DOHH2 (cell line): ENCODE results near the gene NR2F1-AS1.

Source experiments
- H3F3A ChIP-seq: fragments of 200-600 bp; sonication (generic), shearing (Covaris generic); 2 replicates; pipeline ENCODE4 v1.6.0; 2016; ENCODE audit warnings: antibody characterized with exemption, mild to moderate bottlenecking; ENCODE audit not compliant: control insufficient read depth, insufficient read depth
- H3K27ac ChIP-seq: fragments of 200-600 bp; sonication (generic); 2 replicates; pipeline ENCODE4 v1.5.1; 2014; ENCODE audit warnings: low read depth, mild to moderate bottlenecking, low read length, moderate library complexity
- H3K27me3 ChIP-seq: fragments of 200-600 bp; sonication (generic); 2 replicates; pipeline ENCODE4 v1.6.1; 2014; ENCODE audit warnings: mild to moderate bottlenecking, low read length, mixed read lengths; ENCODE audit not compliant: control insufficient read depth
- H3K36me3 ChIP-seq: fragments of 200-600 bp; sonication (generic); 2 replicates; pipeline ENCODE4 v1.6.1; 2014; ENCODE audit warnings: mild to moderate bottlenecking, low read length, moderate library complexity, mixed read lengths; ENCODE audit not compliant: control insufficient read depth
- H3K4me1 ChIP-seq: fragments of 200-600 bp; sonication (generic); 2 replicates; pipeline ENCODE4 v1.6.1; 2014; ENCODE audit warnings: mild to moderate bottlenecking, low read length, mixed read lengths; ENCODE audit not compliant: control insufficient read depth
- H3K4me2 ChIP-seq: fragments of 200-600 bp; sonication (generic); 2 replicates; pipeline ENCODE4 v1.6.0; 2014; ENCODE audit warnings: mild to moderate bottlenecking, low read length, moderate library complexity
- H3K4me3 ChIP-seq: fragments of 200-600 bp; sonication (generic); 2 replicates; pipeline ENCODE4 v1.5.1; 2014; ENCODE audit warnings: mild to moderate bottlenecking, low read length, mixed read lengths
- H3K79me2 ChIP-seq: fragments of 200-600 bp; sonication (generic); 2 replicates; pipeline ENCODE4 v1.6.1; 2014; ENCODE audit warnings: mild to moderate bottlenecking, low read length, mixed read lengths; ENCODE audit not compliant: control insufficient read depth
- H3K9me2 ChIP-seq: fragments of 200-600 bp; sonication (generic); replicated peaks from 2 replicates; pipeline ENCODE4 v1.6.1; 2014; ENCODE audit warnings: mild to moderate bottlenecking, low read length, mixed read lengths; ENCODE audit not compliant: control insufficient read depth
- H3K9me3 ChIP-seq: fragments of 200-600 bp; sonication (generic); 2 replicates; pipeline ENCODE4 v1.6.1; 2014; ENCODE audit warnings: antibody characterized with exemption, low read length, mixed read lengths; ENCODE audit not compliant: control insufficient read depth, insufficient read depth
- H4K20me1 ChIP-seq: fragments of 200-600 bp; sonication (generic); 2 replicates; pipeline ENCODE4 v1.6.0; 2014; ENCODE audit warnings: low read depth, mild to moderate bottlenecking, antibody characterized with exemption, low read length, moderate library complexity; ENCODE audit not compliant: control insufficient read depth, insufficient read depth
- CTCF ChIP-seq: fragments of 200-600 bp; sonication (generic); IDR thresholded peaks from one replicate; pipeline ENCODE4 v1.5.1; 2014; ENCODE audit warnings: antibody characterized with exemption, mild to moderate bottlenecking, low read depth, low read length; ENCODE audit not compliant: poor library complexity, severe bottlenecking
- EZH2phosphoT487 ChIP-seq: fragments of 200-600 bp; sonication (generic); IDR thresholded peaks from 2 replicates; pipeline ENCODE4 v1.6.1; 2017; ENCODE audit warnings: borderline replicate concordance, mild to moderate bottlenecking, antibody characterized with exemption, low read length, moderate library complexity, mixed read lengths

The NR2F1-AS1 gene

GRCh38 chr5:93519740-93520139, 61.3 kb downstream of the NR2F1-AS1 start:
- Histone ChIP-seq H3K4me3 (no peak overlapping the region), H3K27me3 (no peaks in the 10 kb centered on the region), H3K9me3 (no peaks in the 10 kb centered on the region), H3K4me1 (no peaks in the 10 kb centered on the region), H3K79me2 (no peaks in the 10 kb centered on the region), H3K36me3 (no peaks in the 10 kb centered on the region), H3K9me2 (no peaks in the 10 kb centered on the region), H3K27ac (no peak overlapping the region), H3F3A (no peaks in the 10 kb centered on the region), H3K4me2 (no peak overlapping the region), H4K20me1 (no peaks in the 10 kb centered on the region)
- no peak for TF ChIP-seq EZH2phosphoT487
- no peak for TF ChIP-seq CTCF

GRCh38 chr5:93517828-93518227, 63.2 kb downstream of the NR2F1-AS1 start:
- Histone ChIP-seq H3K79me2 (no peaks in the 10 kb centered on the region), H3F3A (no peaks in the 10 kb centered on the region), H3K36me3 (no peaks in the 10 kb centered on the region), H3K4me3 (no peak overlapping the region), H3K4me2 (no peak overlapping the region), H3K4me1 (no peaks in the 10 kb centered on the region), H3K9me2 (no peaks in the 10 kb centered on the region), H3K27ac (no peak overlapping the region), H3K27me3 (no peaks in the 10 kb centered on the region), H3K9me3 (no peaks in the 10 kb centered on the region), H4K20me1 (no peaks in the 10 kb centered on the region)
- TF ChIP-seq EZH2phosphoT487 (no peak), CTCF (no peak)

GRCh38 chr5:93513298-93513697, 67.7 kb downstream of the NR2F1-AS1 start:
- Histone ChIP-seq H4K20me1 (no peaks in the 10 kb centered on the region), H3K9me3 (no peaks in the 10 kb centered on the region), H3K4me3 (no peak overlapping the region), H3K4me1 (no peaks in the 10 kb centered on the region), H3K9me2 (no peaks in the 10 kb centered on the region), H3K27ac (no peak overlapping the region), H3K27me3 (no peaks in the 10 kb centered on the region), H3K79me2 (no peaks in the 10 kb centered on the region), H3K4me2 (no peak overlapping the region), H3F3A (no peaks in the 10 kb centered on the region), H3K36me3 (no peaks in the 10 kb centered on the region)
- TF ChIP-seq CTCF, result no peak
- TF ChIP-seq EZH2phosphoT487, result no peak

DNA sequence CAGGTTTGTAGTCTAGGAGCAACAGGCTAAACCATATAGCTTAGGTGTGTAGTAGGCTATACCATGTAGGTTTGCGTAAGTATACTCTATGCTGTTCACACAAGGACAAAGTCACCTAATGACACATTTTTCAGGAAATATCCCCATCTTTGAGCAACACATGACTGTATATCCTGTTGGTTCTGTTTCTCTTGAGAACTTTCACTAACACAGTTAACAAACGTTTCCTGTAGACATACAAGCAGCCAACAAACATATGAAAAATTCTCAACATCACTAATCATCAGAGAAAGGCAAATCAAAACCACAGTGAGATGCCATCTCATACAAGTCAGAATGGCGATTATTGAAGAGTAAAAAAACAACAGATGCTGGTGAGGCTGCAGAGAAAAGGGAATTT, 68.2 kb downstream of the NR2F1-AS1 start:
- no peaks in the 10 kb centered on the region for H3K4me1 ChIP-seq
- H3K4me2 ChIP-seq, result no peak overlapping the region
- TF ChIP-seq EZH2phosphoT487, result no peak
- TF ChIP-seq CTCF, result no peak
- no peaks in the 10 kb centered on the region for H3K36me3 ChIP-seq
- no peaks in the 10 kb centered on the region for H3F3A ChIP-seq
- H4K20me1 ChIP-seq, result no peaks in the 10 kb centered on the region
- H3K4me3 ChIP-seq, result no peak overlapping the region
- no peaks in the 10 kb centered on the region for H3K9me2 ChIP-seq
- H3K79me2 ChIP-seq, result no peaks in the 10 kb centered on the region
- H3K9me3 ChIP-seq, result no peaks in the 10 kb centered on the region
- H3K27me3 ChIP-seq, result no peaks in the 10 kb centered on the region
- H3K27ac ChIP-seq, result no peak overlapping the region
